Measurements from ENCODE around the gene RIPOR3.

DNA sequence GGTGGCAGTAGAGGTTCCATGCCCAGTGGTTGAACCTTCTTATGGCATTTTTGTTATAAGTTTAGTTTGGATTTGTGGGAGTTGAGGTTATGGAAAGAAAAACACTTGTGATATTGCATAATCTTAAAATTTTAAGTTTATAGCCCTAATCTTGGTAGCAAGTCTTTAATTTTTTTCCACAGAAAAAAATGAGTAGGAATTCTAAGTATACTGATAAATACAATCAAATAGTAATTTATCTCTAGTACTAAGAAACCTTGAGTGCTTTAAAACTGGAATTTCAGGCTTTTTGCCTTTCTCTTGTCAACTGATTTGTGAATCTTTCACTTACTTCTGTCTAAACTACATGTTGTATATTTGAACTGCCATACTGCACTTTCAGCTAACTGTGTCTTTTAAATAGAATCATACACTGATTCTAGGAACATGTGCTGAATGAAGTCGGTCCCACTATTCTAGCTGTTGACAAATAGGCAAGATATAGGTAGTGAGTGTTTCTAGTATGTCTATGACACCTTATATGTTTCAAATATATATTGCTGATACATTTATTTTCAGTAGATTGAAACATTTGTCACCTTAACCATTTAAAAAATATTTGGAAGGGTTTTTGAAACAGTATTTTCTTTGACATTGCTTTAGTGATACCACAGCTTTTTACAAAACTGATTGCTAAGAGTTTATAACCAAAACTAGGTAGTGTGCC lies 42.5 kb upstream of the RIPOR3 start:
- TF ChIP-seq CTCF (IDR thresholded peaks at IDR 0.05): no peak
- no peak for TF ChIP-seq ZFX (IDR thresholded peaks at IDR 0.05; ENCODE audit: borderline replicate concordance)

Data from 22Rv1 (cell line).